Mammary epithelial cell (primary cell): Measurements from ENCODE around the gene C1QTNF4.

Experiments used
- EZH2 ChIP-seq: IDR thresholded peaks from 2 replicates; pipeline ENCODE4 v1.6.1; 2012; ENCODE audit warnings: low read length, inconsistent platforms, borderline replicate concordance
- TF ChIP-seq, protein P1 (sequence below), 2 donors: IDR thresholded peaks in 1 of 2; conservative IDR thresholded peaks in 1 of 2; 2 replicates each; pipeline ENCODE4 v1.5.1; 2011 to 2012; ENCODE audit warnings: inconsistent platforms in 2 of 2, low read length in 2 of 2, mild to moderate bottlenecking in 2 of 2, control low read depth in 1 of 2, low read depth in 1 of 2; ENCODE audit not compliant: insufficient read depth in 1 of 2; ENCODE audit errors: extremely low read depth in 1 of 2

DNA sequence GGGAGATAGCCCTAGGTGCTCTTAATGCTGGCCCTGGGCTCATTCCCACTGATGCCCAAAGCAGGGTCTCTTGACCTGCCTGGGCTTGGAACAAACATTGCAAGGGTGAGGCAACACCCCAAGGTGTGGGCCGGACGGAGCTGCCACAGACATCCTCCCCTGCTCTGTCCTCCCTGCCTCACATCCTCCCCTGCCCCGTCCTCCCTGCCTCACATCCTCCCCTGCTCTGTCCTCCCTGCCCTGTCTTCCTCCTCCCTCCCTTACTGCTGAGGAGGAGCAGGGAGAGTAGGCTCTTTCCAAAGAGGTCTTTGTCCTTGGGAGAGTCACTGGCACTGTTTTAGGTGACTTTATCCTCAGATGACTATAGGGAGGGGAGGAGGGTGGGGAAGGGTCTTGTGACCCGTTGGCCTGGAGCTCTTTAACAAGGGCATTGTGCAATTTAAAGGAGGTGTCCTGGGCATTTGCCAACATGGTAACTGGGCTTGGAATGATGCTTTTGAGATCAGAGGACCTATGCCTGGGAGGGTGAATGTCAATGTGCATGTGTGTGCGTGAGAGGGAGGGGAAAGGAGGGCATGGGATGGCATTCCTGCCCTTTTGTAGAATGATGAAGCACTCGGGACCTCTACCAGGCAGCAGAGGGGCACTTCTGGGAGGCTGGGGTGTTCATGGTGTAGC is 7.0 kb downstream of the C1QTNF4 start:
- TF ChIP-seq, protein P1, sequence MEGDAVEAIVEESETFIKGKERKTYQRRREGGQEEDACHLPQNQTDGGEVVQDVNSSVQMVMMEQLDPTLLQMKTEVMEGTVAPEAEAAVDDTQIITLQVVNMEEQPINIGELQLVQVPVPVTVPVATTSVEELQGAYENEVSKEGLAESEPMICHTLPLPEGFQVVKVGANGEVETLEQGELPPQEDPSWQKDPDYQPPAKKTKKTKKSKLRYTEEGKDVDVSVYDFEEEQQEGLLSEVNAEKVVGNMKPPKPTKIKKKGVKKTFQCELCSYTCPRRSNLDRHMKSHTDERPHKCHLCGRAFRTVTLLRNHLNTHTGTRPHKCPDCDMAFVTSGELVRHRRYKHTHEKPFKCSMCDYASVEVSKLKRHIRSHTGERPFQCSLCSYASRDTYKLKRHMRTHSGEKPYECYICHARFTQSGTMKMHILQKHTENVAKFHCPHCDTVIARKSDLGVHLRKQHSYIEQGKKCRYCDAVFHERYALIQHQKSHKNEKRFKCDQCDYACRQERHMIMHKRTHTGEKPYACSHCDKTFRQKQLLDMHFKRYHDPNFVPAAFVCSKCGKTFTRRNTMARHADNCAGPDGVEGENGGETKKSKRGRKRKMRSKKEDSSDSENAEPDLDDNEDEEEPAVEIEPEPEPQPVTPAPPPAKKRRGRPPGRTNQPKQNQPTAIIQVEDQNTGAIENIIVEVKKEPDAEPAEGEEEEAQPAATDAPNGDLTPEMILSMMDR (conservative IDR thresholded peaks at IDR 0.05 in 1 of 2, IDR thresholded peaks at IDR 0.05 in 1 of 2; ENCODE audit: extremely low read depth in 1 of 2, insufficient read depth in 1 of 2, low read depth in 1 of 2, low read length in 2 of 2): no peak
- TF ChIP-seq EZH2: no peak
